Colonic mucosa (tissue), 4 donors: ENCODE data around the gene C11orf52. TPM values are rescaled to one million over a fixed set of nuclear protein-coding genes. Genes with fewer than 3 reads are reported as not detected.
A peak's percentile ranks its signal among the peaks of the same experiment; 100 is the strongest.

Experiments used
- DNase-seq: peaks from one replicate; pipeline ENCODE4 v3.0.0-alpha.2; 2020
- H3K27ac ChIP-seq: fragments of 200-600 bp; one replicate; pipeline ENCODE4 v1.8.0; 2021
- H3K27me3 ChIP-seq: fragments of 200-600 bp; one replicate; pipeline ENCODE4 v1.8.0; 2021
- H3K36me3 ChIP-seq: fragments of 200-600 bp; one replicate; pipeline ENCODE4 v1.8.0; 2021
- H3K4me1 ChIP-seq: fragments of 200-600 bp; one replicate; pipeline ENCODE4 v1.8.0; 2021; ENCODE audit warnings: mild to moderate bottlenecking
- H3K4me3 ChIP-seq: fragments of 200-600 bp; one replicate; pipeline ENCODE4 v1.8.0; 2021
- H3K9ac ChIP-seq, 2 donors: one replicate each; pipeline ENCODE4 v1.7.0; 2013; ENCODE audit warnings: control low read depth in 2 of 2, low read depth in 2 of 2, low read length in 2 of 2
- H3K9me3 ChIP-seq: fragments of 200-600 bp; one replicate; pipeline ENCODE4 v1.8.0; 2021
- intact Hi-C: fragments of 100-400 bp; cut with DNase I; formaldehyde crosslinking; loops from one replicate; pipeline ENCODE4 v1.14.1; 2022
- total RNA-seq, 2 donors: library from RNA; stranded (reverse); fragmentation: NEBNext Ultra II Directional in 1 of 2; extraction: Animal tissue kit (Norgen Biotek cat#: 25700) in 1 of 2; gene quantifications; one replicate each; pipeline ENCODE4 v1.2.1, GENCODE V29; 2021
- TF ChIP-seq, protein P1 (sequence below): fragments of 200-600 bp; IDR thresholded peaks from one replicate; pipeline ENCODE4 v1.8.0; 2022; ENCODE audit warnings: antibody characterized with exemption, mild to moderate bottlenecking
- donor health status: healthy.
- donor health status: DM: no; HTN: no; CAD: no.
- donor health status: DM: no; HTN: no; CAD: no.

Gene C11orf52
- total RNA-seq, 2 donors from 2014 or later: 7.3 to 8.8 TPM

- TF ChIP-seq, protein P1, sequence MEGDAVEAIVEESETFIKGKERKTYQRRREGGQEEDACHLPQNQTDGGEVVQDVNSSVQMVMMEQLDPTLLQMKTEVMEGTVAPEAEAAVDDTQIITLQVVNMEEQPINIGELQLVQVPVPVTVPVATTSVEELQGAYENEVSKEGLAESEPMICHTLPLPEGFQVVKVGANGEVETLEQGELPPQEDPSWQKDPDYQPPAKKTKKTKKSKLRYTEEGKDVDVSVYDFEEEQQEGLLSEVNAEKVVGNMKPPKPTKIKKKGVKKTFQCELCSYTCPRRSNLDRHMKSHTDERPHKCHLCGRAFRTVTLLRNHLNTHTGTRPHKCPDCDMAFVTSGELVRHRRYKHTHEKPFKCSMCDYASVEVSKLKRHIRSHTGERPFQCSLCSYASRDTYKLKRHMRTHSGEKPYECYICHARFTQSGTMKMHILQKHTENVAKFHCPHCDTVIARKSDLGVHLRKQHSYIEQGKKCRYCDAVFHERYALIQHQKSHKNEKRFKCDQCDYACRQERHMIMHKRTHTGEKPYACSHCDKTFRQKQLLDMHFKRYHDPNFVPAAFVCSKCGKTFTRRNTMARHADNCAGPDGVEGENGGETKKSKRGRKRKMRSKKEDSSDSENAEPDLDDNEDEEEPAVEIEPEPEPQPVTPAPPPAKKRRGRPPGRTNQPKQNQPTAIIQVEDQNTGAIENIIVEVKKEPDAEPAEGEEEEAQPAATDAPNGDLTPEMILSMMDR: no peak
- H3K9ac ChIP-seq: no peak overlapping the region
- no peak overlapping the region for H3K27ac ChIP-seq
- H3K4me3 ChIP-seq: no peak overlapping the region
- H3K36me3 ChIP-seq: no peaks in the 10 kb centered on the region
- DNase-seq: no peak
- H3K9me3 ChIP-seq: no peaks in the 10 kb centered on the region
- no peaks in the 10 kb centered on the region for H3K4me1 ChIP-seq
- no peaks in the 10 kb centered on the region for H3K27me3 ChIP-seq
- intact Hi-C loops: no loop called here
Measured at GRCh38 chr11:111954154-111954553, 35.4 kb downstream of the C11orf52 start.

DNA sequence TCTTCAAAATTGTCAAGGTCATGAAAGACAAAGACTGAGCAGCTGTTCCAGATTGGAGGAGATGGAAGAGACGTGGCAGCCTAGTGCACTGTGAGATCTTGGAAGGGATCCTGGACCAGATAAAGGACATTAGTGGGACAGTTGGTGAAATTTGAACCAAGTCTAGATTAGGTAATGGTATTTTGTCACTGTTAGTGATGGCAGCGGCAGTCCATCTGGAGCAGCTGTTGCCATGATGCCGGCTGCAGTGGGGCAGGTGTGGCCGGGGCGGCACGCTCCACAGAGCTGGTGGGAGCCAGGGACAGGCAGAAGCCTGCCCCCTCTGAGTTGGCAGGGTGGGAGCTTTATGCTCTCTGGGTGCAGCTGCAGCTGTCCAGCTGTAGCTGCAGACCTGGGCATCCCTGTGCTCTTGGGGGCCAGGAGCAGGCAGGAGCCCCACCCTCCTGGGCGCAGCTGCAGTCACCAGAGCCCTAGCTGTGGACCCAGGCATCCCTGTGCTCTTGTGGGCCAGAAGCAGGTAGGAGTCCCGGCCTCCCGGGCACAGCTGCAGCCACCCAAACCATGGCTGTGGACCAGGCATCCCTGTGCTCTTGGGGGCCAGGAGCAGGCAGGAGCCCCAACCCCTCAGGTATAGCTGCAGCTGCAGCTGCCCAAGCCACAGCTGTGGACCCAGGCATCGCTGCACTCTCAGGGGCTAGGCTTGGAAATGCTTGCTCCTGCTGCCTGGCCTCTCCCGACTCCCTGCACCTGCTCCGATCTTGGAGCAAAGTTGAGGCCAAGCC, 39.1 kb downstream of the C11orf52 start:
- no peak overlapping the region for H3K4me3 ChIP-seq
- intact Hi-C loops: no loop called here
- H3K27me3 ChIP-seq: no peaks in the 10 kb centered on the region
- H3K9me3 ChIP-seq: no peaks in the 10 kb centered on the region
- DNase-seq: no peak
- H3K9ac ChIP-seq: no peak overlapping the region
- no peak overlapping the region for H3K27ac ChIP-seq
- TF ChIP-seq, protein P1: no peak
- no peaks in the 10 kb centered on the region for H3K4me1 ChIP-seq
- H3K36me3 ChIP-seq: no peaks in the 10 kb centered on the region

DNA sequence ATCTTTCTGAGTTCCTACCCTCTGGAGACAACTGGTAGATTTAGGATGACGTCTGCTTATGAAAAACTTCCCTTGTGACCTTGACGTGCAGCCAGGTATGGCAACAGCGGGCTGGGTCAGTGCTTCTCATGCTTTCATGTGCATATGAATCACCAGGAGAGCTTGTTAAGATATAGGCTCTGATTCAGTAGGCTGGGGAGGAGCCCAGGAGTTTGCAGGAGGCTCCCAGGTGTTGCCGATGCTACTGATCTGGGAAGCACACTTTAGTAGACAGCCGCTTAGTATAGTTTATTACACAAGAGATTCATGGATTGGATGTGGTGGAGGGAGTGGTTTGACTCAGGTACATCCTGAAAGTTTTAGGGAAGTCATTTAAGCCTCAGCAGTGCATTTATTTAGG, 42.2 kb downstream of the C11orf52 start:
- Histone ChIP-seq H3K27me3 (no peaks in the 10 kb centered on the region), H3K9me3 (no peaks in the 10 kb centered on the region), H3K36me3 (no peaks in the 10 kb centered on the region), H3K4me1 (no peaks in the 10 kb centered on the region), H3K9ac (no peak overlapping the region), H3K4me3 (no peak overlapping the region), H3K27ac (no peak overlapping the region)
- intact Hi-C loops: no loop called here
- TF ChIP-seq, protein P1: no peak
- DNase-seq: peak; percentile 41

DNA sequence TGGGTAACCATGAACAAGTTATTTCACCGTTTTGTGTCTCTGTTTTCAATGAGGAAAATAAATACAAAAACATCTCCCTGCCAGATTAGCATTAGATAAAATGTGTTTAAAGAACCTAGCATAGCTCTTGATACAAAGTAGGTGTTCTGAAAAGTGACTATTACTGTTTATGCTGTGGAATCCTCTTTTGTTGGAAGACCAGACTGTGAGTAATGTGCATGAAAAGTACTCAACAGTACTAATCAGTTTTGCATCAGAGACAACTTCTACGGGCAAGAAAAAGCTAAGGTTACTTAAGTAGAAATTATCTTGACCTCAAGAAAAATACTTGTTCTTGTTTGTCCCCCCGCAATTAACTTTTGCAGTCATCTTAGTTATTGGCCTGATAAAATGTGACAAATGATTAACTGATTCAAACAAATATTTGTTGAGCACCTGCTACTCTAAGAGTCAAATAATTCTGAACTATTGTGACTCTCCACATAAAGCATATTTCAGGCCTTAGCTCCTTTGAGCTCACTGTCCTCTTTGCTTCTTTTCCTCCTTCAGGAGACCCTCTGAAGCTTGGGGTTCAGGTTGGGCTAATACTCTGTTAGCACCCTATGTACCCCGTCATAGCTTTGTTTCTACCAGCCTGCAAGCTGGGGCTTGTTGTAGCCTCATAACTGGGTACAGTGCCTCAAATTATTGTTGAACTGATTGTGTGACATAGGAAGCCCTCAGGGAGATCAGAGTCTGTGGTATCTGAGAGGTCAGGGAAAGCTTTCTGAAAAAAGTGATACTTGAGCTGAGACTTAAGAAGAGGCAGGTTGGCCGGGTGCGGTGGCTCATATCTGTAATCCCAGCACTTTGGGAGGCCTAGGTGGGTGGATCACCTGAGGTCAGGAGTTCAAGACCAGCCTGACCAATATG, 42.9 kb downstream of the C11orf52 start:
- intact Hi-C loops: no loop called here
- H3K27ac ChIP-seq: no peak overlapping the region
- H3K4me3 ChIP-seq: no peak overlapping the region
- TF ChIP-seq, protein P1: no peak
- no peaks in the 10 kb centered on the region for H3K27me3 ChIP-seq
- H3K9me3 ChIP-seq: no peaks in the 10 kb centered on the region
- no peaks in the 10 kb centered on the region for H3K36me3 ChIP-seq
- H3K4me1 ChIP-seq: no peaks in the 10 kb centered on the region
- no peak overlapping the region for H3K9ac ChIP-seq
- no peak for DNase-seq

- Histone ChIP-seq H3K9me3 (no peaks in the 10 kb centered on the region), H3K36me3 (no peaks in the 10 kb centered on the region), H3K27ac (no peak overlapping the region), H3K4me1 (no peaks in the 10 kb centered on the region), H3K27me3 (no peaks in the 10 kb centered on the region), H3K4me3 (no peak overlapping the region), H3K9ac (no peak overlapping the region)
- intact Hi-C loops: no loop called here
- TF ChIP-seq, protein P1: no peak
- no peak for DNase-seq
Measured at GRCh38 chr11:111963931-111964340, 45.2 kb downstream of the C11orf52 start.
